Muscle layer of colon (tissue), 2 donors: ENCODE data around the gene OPRM1.
"Not testable (repeated sequence)": the region's sequence is repeated elsewhere in the genome, so short reads cannot be mapped to it uniquely, and the experiment has no call there.

ENCODE experiments used
- H3K27ac ChIP-seq: one replicate; pipeline ENCODE4 v1.7.0; 2013; ENCODE audit warnings: low read depth, mild to moderate bottlenecking, low read length, moderate library complexity
- H3K27me3 ChIP-seq, 2 donors: one replicate each; pipeline ENCODE4 v1.7.0; 2013; ENCODE audit warnings: low read length in 2 of 2, mild to moderate bottlenecking in 2 of 2; ENCODE audit not compliant: insufficient read depth in 2 of 2, control insufficient read depth in 1 of 2
- H3K36me3 ChIP-seq: one replicate; pipeline ENCODE4 v1.7.0; 2013; ENCODE audit warnings: mild to moderate bottlenecking, low read length; ENCODE audit not compliant: insufficient read depth
- H3K4me1 ChIP-seq: one replicate; pipeline ENCODE4 v1.7.0; 2013; ENCODE audit warnings: mild to moderate bottlenecking, low read length; ENCODE audit not compliant: insufficient read depth
- H3K4me3 ChIP-seq, 2 donors: one replicate each; pipeline ENCODE4 v1.7.0; 2013; ENCODE audit warnings: low read length in 2 of 2, low read depth in 1 of 2, mild to moderate bottlenecking in 1 of 2, moderate library complexity in 1 of 2
- H3K9ac ChIP-seq: one replicate; pipeline ENCODE4 v1.7.0; 2013; ENCODE audit warnings: low read length
- H3K9me3 ChIP-seq: one replicate; pipeline ENCODE4 v1.7.0; 2013; ENCODE audit warnings: mild to moderate bottlenecking, low read length
- donor health status: abdominal sarcoma.
- donor health status: Adenocarcinoma of cecum.

OPRM1 gene

GRCh38 chr6:154156135-154156896 lies 117.3 kb downstream of the OPRM1 start:
- peak overlapping the region in 1 of 2 donors; percentile 51 for H3K4me3 ChIP-seq
- H3K27me3 ChIP-seq = no peaks in the 10 kb centered on the region
- no peaks in the 10 kb centered on the region for H3K9me3 ChIP-seq
- H3K4me1 ChIP-seq = peaks cover 15% of the 10 kb centered on the region
- no peak overlapping the region for H3K27ac ChIP-seq
- no peak overlapping the region for H3K9ac ChIP-seq
- H3K36me3 ChIP-seq = no peaks in the 10 kb centered on the region

GRCh38 chr6:154157082-154157481 lies 118.0 kb downstream of the OPRM1 start:
- no peaks in the 10 kb centered on the region for H3K9me3 ChIP-seq

GRCh38 chr6:154157706-154158105 lies 118.7 kb downstream of the OPRM1 start:
- no peak overlapping the region for H3K27ac ChIP-seq
- no peaks in the 10 kb centered on the region for H3K36me3 ChIP-seq
- H3K9me3 ChIP-seq = no peaks in the 10 kb centered on the region
- no peak overlapping the region for H3K4me3 ChIP-seq
- H3K4me1 ChIP-seq = peaks cover 15% of the 10 kb centered on the region
- H3K27me3 ChIP-seq = no peaks in the 10 kb centered on the region
- H3K9ac ChIP-seq = peak overlapping the region; percentile 17

More at GRCh38 chr6:154157082-154157481, 118.0 kb downstream of the OPRM1 start:
- Histone ChIP-seq H3K27ac (peak overlapping the region; percentile 19), H3K4me1 (peaks cover 15% of the 10 kb centered on the region), H3K36me3 (no peaks in the 10 kb centered on the region), H3K4me3 (peak overlapping the region in 1 of 2 donors; percentile 51), H3K27me3 (no peaks in the 10 kb centered on the region), H3K9ac (peak overlapping the region; percentile 17)

- Histone ChIP-seq H3K9ac (no peak overlapping the region), H3K4me1 (peaks cover 16% of the 10 kb centered on the region), H3K27me3 (no peaks in the 10 kb centered on the region), H3K27ac (no peak overlapping the region), H3K4me3 (no peak overlapping the region), H3K36me3 (no peaks in the 10 kb centered on the region), H3K9me3 (no peaks in the 10 kb centered on the region)
Observed at GRCh38 chr6:154159126-154159525, 120.1 kb downstream of the OPRM1 start.

GRCh38 chr6:154161689-154162088 lies 122.6 kb downstream of the OPRM1 start:
- Histone ChIP-seq H3K9ac (no peak overlapping the region), H3K27ac (no peak overlapping the region), H3K4me1 (peaks cover 18% of the 10 kb centered on the region), H3K4me3 (no peak overlapping the region), H3K27me3 (no peaks in the 10 kb centered on the region), H3K9me3 (no peaks in the 10 kb centered on the region), H3K36me3 (no peaks in the 10 kb centered on the region)

- H3K9ac ChIP-seq = no peak overlapping the region
- no peaks in the 10 kb centered on the region for H3K9me3 ChIP-seq
- H3K4me1 ChIP-seq = peaks cover 5% of the 10 kb centered on the region
- H3K27me3 ChIP-seq = no peaks in the 10 kb centered on the region
- H3K27ac ChIP-seq = no peak overlapping the region
- no peaks in the 10 kb centered on the region for H3K36me3 ChIP-seq
- no peak overlapping the region for H3K4me3 ChIP-seq
Observed at GRCh38 chr6:154164397-154164796, 125.4 kb downstream of the OPRM1 start.

GRCh38 chr6:154165478-154165877 lies 126.4 kb downstream of the OPRM1 start:
- Histone ChIP-seq H3K4me1 (peaks cover 5% of the 10 kb centered on the region), H3K27me3 (no peaks in the 10 kb centered on the region), H3K27ac (no peak overlapping the region), H3K9me3 (no peaks in the 10 kb centered on the region), H3K36me3 (no peaks in the 10 kb centered on the region), H3K4me3 (no peak overlapping the region), H3K9ac (no peak overlapping the region)

- Histone ChIP-seq H3K36me3 (no peaks in the 10 kb centered on the region), H3K4me1 (peaks cover 5% of the 10 kb centered on the region), H3K9ac (no peak overlapping the region), H3K27ac (no peak overlapping the region), H3K9me3 (no peaks in the 10 kb centered on the region), H3K27me3 (no peaks in the 10 kb centered on the region), H3K4me3 (no peak overlapping the region)
Observed at GRCh38 chr6:154166140-154166539, 127.1 kb downstream of the OPRM1 start.

- no peak overlapping the region for H3K27ac ChIP-seq
- no peaks in the 10 kb centered on the region for H3K27me3 ChIP-seq
- H3K9me3 ChIP-seq = no peaks in the 10 kb centered on the region
- H3K36me3 ChIP-seq = no peaks in the 10 kb centered on the region
- H3K9ac ChIP-seq = no peak overlapping the region
- peaks cover 5% of the 10 kb centered on the region for H3K4me1 ChIP-seq
- H3K4me3 ChIP-seq = no peak overlapping the region
Observed at GRCh38 chr6:154167126-154167525, 128.1 kb downstream of the OPRM1 start.

- no peaks in the 10 kb centered on the region for H3K36me3 ChIP-seq
- H3K27ac ChIP-seq = no peak overlapping the region
- no peak overlapping the region for H3K9ac ChIP-seq
- no peaks in the 10 kb centered on the region for H3K27me3 ChIP-seq
- no peak overlapping the region for H3K4me3 ChIP-seq
- no peaks in the 10 kb centered on the region for H3K9me3 ChIP-seq
- H3K4me1 ChIP-seq = peaks cover 3% of the 10 kb centered on the region
Observed at GRCh38 chr6:154169193-154169847, 130.3 kb downstream of the OPRM1 start.

- Histone ChIP-seq H3K4me3 (no peak overlapping the region), H3K9me3 (no peaks in the 10 kb centered on the region), H3K9ac (no peak overlapping the region), H3K27me3 (no peaks in the 10 kb centered on the region), H3K4me1 (no peaks in the 10 kb centered on the region), H3K36me3 (no peaks in the 10 kb centered on the region), H3K27ac (no peak overlapping the region)
Observed at GRCh38 chr6:154170106-154170505, 131.1 kb downstream of the OPRM1 start.

- not testable (repeated sequence) for H3K9me3 ChIP-seq, H3K27me3 ChIP-seq, H3K27ac ChIP-seq, H3K36me3 ChIP-seq, H3K4me3 ChIP-seq, H3K9ac ChIP-seq, H3K4me1 ChIP-seq
Observed at GRCh38 chr6:154172393-154172792, 133.4 kb downstream of the OPRM1 start.
